Stimulated activated naive CD8-positive, alpha-beta T cell treated with anti-CD3 and anti-CD28 coated beads, Interleukin-15, amount 100 ng/mL, for 72 hours (primary cell): Measurements from ENCODE around the gene LRP1B.

Experiments used
- ATAC-seq: fragments of 150-1000 bp; cut with Tn5 transposase; 2 replicates; pipeline ENCODE4 v1.10.0; 2021; ENCODE audit warnings: mild to moderate bottlenecking, moderate library complexity
- DNase-seq, 2 donors: peaks; one replicate each; pipeline ENCODE4 v3.0.0; 2021 to 2022
- H3K27ac Mint-ChIP-seq, 2 donors: one replicate each; pipeline ENCODE4 v1.8.0; 2022; ENCODE audit warnings: mild to moderate bottlenecking in 2 of 2, mixed read lengths in 2 of 2, moderate library complexity in 2 of 2
- H3K27me3 Mint-ChIP-seq: one replicate; pipeline ENCODE4 v1.8.0; 2022; ENCODE audit warnings: mixed read lengths
- H3K4me1 Mint-ChIP-seq: one replicate; pipeline ENCODE4 v1.8.0; 2022; ENCODE audit warnings: mild to moderate bottlenecking, mixed read lengths
- H3K4me3 Mint-ChIP-seq, 2 donors: one replicate each; pipeline ENCODE4 v1.8.0; 2022; ENCODE audit warnings: mild to moderate bottlenecking in 2 of 2, mixed read lengths in 2 of 2, moderate library complexity in 1 of 2
- H3K9me3 Mint-ChIP-seq, 2 donors: one replicate each; pipeline ENCODE4 v1.8.0; 2022; ENCODE audit warnings: mixed read lengths in 2 of 2

Gene LRP1B

GRCh38 chr2:141707486-141707885, 423.3 kb downstream of the LRP1B start:
- Mint-ChIP-seq H3K27ac (no peak overlapping the region), H3K4me1 (no peaks in the 10 kb centered on the region), H3K9me3 (peaks cover 0 to 12% of the 10 kb centered on the region in 2 donors), H3K4me3 (no peak overlapping the region), H3K27me3 (no peaks in the 10 kb centered on the region)
- ATAC-seq, result no peak
- DNase-seq, result no peak

GRCh38 chr2:141704541-141704940, 426.3 kb downstream of the LRP1B start:
- no peak overlapping the region for H3K4me3 Mint-ChIP-seq
- ATAC-seq (no peak), DNase-seq (no peak)
- H3K4me1 Mint-ChIP-seq, result no peaks in the 10 kb centered on the region
- H3K27me3 Mint-ChIP-seq, result no peaks in the 10 kb centered on the region
- peaks cover 0 to 19% of the 10 kb centered on the region in 2 donors for H3K9me3 Mint-ChIP-seq
- no peak overlapping the region for H3K27ac Mint-ChIP-seq

- H3K27me3 Mint-ChIP-seq, result no peaks in the 10 kb centered on the region
- ATAC-seq (no peak), DNase-seq (no peak)
- peaks cover 0 to 15% of the 10 kb centered on the region in 2 donors for H3K9me3 Mint-ChIP-seq
- no peak overlapping the region for H3K27ac Mint-ChIP-seq
- no peak overlapping the region for H3K4me3 Mint-ChIP-seq
- no peaks in the 10 kb centered on the region for H3K4me1 Mint-ChIP-seq
Measured at GRCh38 chr2:141703501-141703900, 427.3 kb downstream of the LRP1B start.

GRCh38 chr2:141701618-141702017, 429.2 kb downstream of the LRP1B start:
- no peak overlapping the region for H3K27ac Mint-ChIP-seq
- ATAC-seq, result no peak
- no peak for DNase-seq
- H3K27me3 Mint-ChIP-seq, result no peaks in the 10 kb centered on the region
- no peak overlapping the region for H3K4me3 Mint-ChIP-seq
- H3K4me1 Mint-ChIP-seq, result no peaks in the 10 kb centered on the region
- H3K9me3 Mint-ChIP-seq, result peaks cover 0 to 15% of the 10 kb centered on the region in 2 donors

- no peak overlapping the region for H3K4me3 Mint-ChIP-seq
- H3K4me1 Mint-ChIP-seq, result no peaks in the 10 kb centered on the region
- H3K27me3 Mint-ChIP-seq, result no peaks in the 10 kb centered on the region
- H3K27ac Mint-ChIP-seq, result no peak overlapping the region
- DNase-seq (no peak), ATAC-seq (no peak)
- peaks cover 0 to 9% of the 10 kb centered on the region in 2 donors for H3K9me3 Mint-ChIP-seq
Measured at GRCh38 chr2:141699573-141699972, 431.2 kb downstream of the LRP1B start.

GRCh38 chr2:141698500-141698899, 432.3 kb downstream of the LRP1B start:
- Mint-ChIP-seq H3K4me1 (no peaks in the 10 kb centered on the region), H3K9me3 (peaks cover 0 to 9% of the 10 kb centered on the region in 2 donors), H3K27me3 (no peaks in the 10 kb centered on the region)

GRCh38 chr2:141697035-141697434, 433.8 kb downstream of the LRP1B start:
- DNase-seq (no peak), ATAC-seq (no peak)
- Mint-ChIP-seq H3K4me1 (no peaks in the 10 kb centered on the region), H3K27ac (no peak overlapping the region), H3K4me3 (no peak overlapping the region), H3K27me3 (no peaks in the 10 kb centered on the region), H3K9me3 (peaks cover 0 to 9% of the 10 kb centered on the region in 2 donors)

More at GRCh38 chr2:141698500-141698899, 432.3 kb downstream of the LRP1B start:
- no peak for ATAC-seq
- H3K4me3 Mint-ChIP-seq, result no peak overlapping the region
- no peak for DNase-seq
- H3K27ac Mint-ChIP-seq, result no peak overlapping the region

- no peak for DNase-seq
- Mint-ChIP-seq H3K9me3 (peaks cover 0 to 6% of the 10 kb centered on the region in 2 donors), H3K27me3 (no peaks in the 10 kb centered on the region), H3K4me3 (no peak overlapping the region), H3K27ac (no peak overlapping the region), H3K4me1 (no peaks in the 10 kb centered on the region)
- no peak for ATAC-seq
Measured at GRCh38 chr2:141694180-141694579, 436.6 kb downstream of the LRP1B start.

GRCh38 chr2:141692829-141693228, 438.0 kb downstream of the LRP1B start:
- Mint-ChIP-seq H3K27ac (no peak overlapping the region), H3K27me3 (no peaks in the 10 kb centered on the region), H3K9me3 (peaks cover 0 to 11% of the 10 kb centered on the region in 2 donors), H3K4me1 (no peaks in the 10 kb centered on the region), H3K4me3 (no peak overlapping the region)
- ATAC-seq (no peak), DNase-seq (no peak)

GRCh38 chr2:141676139-141676538, 454.7 kb downstream of the LRP1B start:
- ATAC-seq (no peak), DNase-seq (no peak)
- Mint-ChIP-seq H3K27me3 (no peaks in the 10 kb centered on the region), H3K4me1 (no peaks in the 10 kb centered on the region), H3K4me3 (no peak overlapping the region), H3K9me3 (no peaks in the 10 kb centered on the region), H3K27ac (no peak overlapping the region)

- Mint-ChIP-seq H3K4me3 (no peak overlapping the region), H3K27ac (no peak overlapping the region), H3K27me3 (no peaks in the 10 kb centered on the region), H3K4me1 (no peaks in the 10 kb centered on the region), H3K9me3 (peaks cover 11 to 32% of the 10 kb centered on the region in 2 donors)
- DNase-seq (no peak), ATAC-seq (no peak)
Measured at GRCh38 chr2:141666191-141666590, 464.6 kb downstream of the LRP1B start.

GRCh38 chr2:141660232-141660631, 470.6 kb downstream of the LRP1B start:
- no peak overlapping the region for H3K4me3 Mint-ChIP-seq
- H3K9me3 Mint-ChIP-seq, result peaks cover 15 to 36% of the 10 kb centered on the region in 2 donors
- no peak overlapping the region for H3K27ac Mint-ChIP-seq
- ATAC-seq, result no peak
- no peak for DNase-seq
- H3K27me3 Mint-ChIP-seq, result no peaks in the 10 kb centered on the region
- no peaks in the 10 kb centered on the region for H3K4me1 Mint-ChIP-seq

GRCh38 chr2:141654311-141654710, 476.5 kb downstream of the LRP1B start:
- Mint-ChIP-seq H3K27me3 (no peaks in the 10 kb centered on the region), H3K4me3 (no peak overlapping the region), H3K9me3 (peaks cover 0 to 10% of the 10 kb centered on the region in 2 donors), H3K4me1 (no peaks in the 10 kb centered on the region), H3K27ac (no peak overlapping the region)
- no peak for ATAC-seq
- no peak for DNase-seq

- no peaks in the 10 kb centered on the region for H3K27me3 Mint-ChIP-seq
- peaks cover 4 to 10% of the 10 kb centered on the region in 2 donors for H3K9me3 Mint-ChIP-seq
- no peak overlapping the region for H3K27ac Mint-ChIP-seq
- DNase-seq (no peak), ATAC-seq (no peak)
- no peak overlapping the region for H3K4me3 Mint-ChIP-seq
- H3K4me1 Mint-ChIP-seq, result no peaks in the 10 kb centered on the region
Measured at GRCh38 chr2:141653184-141653583, 477.6 kb downstream of the LRP1B start.

- DNase-seq (no peak), ATAC-seq (no peak)
- Mint-ChIP-seq H3K27ac (no peak overlapping the region), H3K27me3 (no peaks in the 10 kb centered on the region), H3K9me3 (peaks cover 5 to 10% of the 10 kb centered on the region in 2 donors), H3K4me1 (no peaks in the 10 kb centered on the region), H3K4me3 (no peak overlapping the region)
Measured at GRCh38 chr2:141652308-141652707, 478.5 kb downstream of the LRP1B start.

GRCh38 chr2:141647353-141647752, 483.5 kb downstream of the LRP1B start:
- Mint-ChIP-seq H3K4me3 (no peak overlapping the region), H3K4me1 (no peaks in the 10 kb centered on the region), H3K27me3 (no peaks in the 10 kb centered on the region), H3K27ac (no peak overlapping the region), H3K9me3 (peaks cover 5 to 30% of the 10 kb centered on the region in 2 donors)
- no peak for DNase-seq
- ATAC-seq, result no peak

- Mint-ChIP-seq H3K9me3 (peaks cover 0 to 16% of the 10 kb centered on the region in 2 donors), H3K4me3 (no peak overlapping the region), H3K27me3 (no peaks in the 10 kb centered on the region), H3K27ac (no peak overlapping the region), H3K4me1 (no peaks in the 10 kb centered on the region)
- no peak for ATAC-seq
- DNase-seq, result no peak
Measured at GRCh38 chr2:141641462-141641861, 489.4 kb downstream of the LRP1B start.
